NCI-H2171 treated with DMSO at 0.1 percent for 48 hours (cell line): ENCODE results near the gene LILRA5.
"Not testable (repeated sequence)": the region's sequence is repeated elsewhere in the genome, so short reads cannot be mapped to it uniquely, and the experiment has no call there.

Experiments used
- DNase-seq: peaks from one replicate; lab custom pipeline; 2025; lab: John Stamatoyannopoulos, UW

Gene LILRA5

DNA sequence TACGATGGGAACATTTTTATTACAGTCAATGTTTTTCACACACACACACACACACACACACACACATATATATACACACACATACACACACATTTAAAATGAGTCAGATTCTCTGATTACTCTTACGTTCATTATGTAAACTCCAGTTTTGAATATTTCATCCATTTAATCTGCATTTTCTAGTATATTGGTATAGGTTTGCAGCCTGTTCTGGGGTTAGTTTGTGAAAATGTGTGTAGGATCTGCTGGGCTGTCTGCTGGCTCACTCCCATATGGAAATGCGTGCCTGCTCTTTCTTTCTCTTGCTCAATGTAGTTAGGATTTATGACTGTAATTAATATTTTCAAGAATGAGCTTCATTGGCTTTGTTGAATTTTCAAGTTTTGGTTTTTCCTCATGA is 39.1 kb downstream of the LILRA5 start:
- no peak for DNase-seq

DNA sequence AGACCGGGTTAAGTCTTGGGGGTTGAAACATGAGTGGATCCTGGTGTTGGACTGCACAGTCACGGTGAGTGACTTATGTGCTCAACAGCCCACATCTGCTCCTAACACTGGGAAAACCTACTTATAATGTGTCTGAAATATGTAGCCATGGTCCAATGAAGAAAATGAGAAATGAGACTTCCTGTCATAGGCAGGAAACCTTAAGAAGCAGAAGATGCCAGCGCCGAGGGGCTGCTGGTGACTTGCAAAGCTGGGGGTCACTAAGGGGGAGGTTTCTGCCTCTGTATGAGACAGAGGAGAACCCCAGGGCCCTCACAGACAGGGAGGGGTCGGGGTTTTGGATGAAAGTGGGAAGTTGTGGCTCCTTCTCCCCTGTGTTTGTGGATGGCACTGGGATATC is 40.8 kb downstream of the LILRA5 start:
- not testable (repeated sequence) for DNase-seq

DNA sequence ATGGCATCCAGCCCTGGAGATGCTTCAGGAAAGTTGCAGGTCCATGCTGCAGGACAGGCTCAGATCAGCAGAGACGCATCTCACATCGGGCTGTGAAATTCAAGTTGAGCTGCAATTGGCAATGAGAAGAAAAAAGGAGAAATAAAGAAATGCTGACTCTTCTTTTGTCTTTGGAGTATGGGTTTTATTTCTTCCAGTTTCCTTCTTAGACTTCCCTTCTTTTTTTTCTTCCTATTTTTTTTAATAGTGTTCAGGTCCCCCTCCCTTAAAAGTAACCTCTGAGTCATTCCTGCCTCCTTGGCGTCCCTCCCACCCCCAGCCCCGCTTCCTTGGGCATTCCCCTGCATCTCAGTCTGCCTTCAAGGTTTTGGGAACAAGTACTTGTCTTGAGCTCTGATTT is 41.4 kb downstream of the LILRA5 start:
- DNase-seq = not testable (repeated sequence)

DNA sequence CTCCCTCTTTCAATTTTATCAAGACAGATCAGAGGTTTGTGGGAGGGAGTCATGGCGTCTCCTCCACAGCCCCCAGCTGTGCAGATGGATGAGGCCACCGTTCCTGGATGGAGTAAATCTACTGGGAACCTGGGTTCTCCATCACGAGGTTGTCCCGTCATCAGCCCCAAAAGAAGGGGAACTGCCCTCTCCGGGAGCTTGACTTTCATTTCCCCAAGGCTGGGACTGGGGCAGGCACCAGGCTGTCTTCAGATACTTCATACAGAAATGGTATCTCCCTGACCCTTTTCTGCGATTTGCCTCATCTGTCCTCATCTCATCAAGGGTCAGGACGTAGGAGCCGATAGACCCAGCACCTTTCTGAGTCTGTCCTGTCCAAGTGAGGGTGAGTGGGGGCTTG is 41.9 kb downstream of the LILRA5 start:
- DNase-seq = no peak

DNA sequence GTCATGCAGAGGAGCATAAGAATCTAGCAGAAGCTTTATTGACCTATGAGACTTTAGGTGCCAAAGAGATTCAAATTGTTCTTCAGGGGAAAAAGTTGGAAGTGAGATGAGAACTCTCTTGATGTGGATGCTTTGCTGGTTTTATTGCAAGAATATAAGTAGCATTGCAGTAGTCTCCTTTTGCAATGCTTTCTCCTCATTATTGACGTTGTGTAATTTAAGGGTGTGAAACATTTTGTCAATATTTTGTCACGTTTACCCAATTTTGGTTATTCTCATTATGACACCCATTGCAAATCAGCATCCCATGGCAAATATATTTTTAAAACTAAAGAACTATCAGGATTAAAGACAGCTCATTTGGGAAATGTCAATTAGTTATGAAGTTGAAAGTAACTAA is 44.0 kb downstream of the LILRA5 start:
- no peak for DNase-seq

DNA sequence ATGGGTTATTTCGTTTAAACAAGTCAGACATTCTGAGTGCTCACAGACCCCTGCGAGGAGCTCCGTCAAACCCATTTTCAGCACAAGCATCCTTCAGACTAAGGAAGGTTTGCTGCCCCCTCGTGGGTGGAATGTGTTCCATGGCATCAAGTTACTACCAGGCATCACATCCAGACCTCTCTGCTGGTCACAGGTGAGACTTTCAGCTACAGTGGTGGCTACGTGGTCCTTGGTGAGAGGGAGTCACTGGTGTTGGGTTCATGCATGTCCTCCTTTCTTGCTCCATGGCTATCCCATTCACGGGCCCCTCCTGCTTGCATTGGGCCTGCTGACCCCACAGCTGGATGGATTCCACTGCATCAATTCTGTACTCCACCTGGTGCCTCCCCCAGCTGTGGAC is 46.8 kb downstream of the LILRA5 start:
- peak; percentile 40 for DNase-seq

DNA sequence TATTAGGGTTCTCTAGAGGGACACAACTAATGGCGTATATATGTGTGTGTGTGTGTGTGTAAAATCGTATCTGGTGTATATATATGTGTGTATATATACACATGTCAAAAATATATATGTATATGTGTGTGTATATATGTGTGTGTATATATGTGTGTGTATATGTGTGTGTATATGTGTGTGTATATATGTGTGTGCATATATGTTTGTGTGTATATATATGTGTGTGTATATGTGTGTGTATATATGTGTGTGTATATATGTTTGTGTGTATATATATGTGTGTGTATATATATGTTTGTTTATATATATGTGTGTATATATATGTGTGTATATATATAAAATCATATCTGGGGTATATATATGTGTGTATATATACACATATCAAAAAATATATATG is 50.5 kb downstream of the LILRA5 start:
- DNase-seq = no peak

DNA sequence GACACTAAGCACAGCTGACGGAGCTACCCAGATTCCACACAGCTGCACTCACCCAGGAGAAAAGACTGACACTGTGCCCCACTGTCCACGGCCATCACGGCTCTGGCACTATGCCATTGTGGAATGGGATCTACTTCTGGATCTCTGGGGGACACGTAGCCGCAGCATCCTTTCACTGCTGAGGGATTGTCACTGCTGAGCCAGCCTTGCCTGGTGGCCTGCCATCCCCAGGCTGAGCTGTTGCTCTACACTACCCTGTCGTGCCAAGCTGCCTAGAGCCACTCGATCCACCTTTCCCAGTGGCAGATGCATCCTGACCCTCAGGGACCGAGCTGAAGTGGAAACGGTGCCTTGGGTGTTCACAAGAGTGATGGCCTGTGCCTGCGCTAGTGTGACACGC is 50.9 kb downstream of the LILRA5 start:
- no peak for DNase-seq

DNA sequence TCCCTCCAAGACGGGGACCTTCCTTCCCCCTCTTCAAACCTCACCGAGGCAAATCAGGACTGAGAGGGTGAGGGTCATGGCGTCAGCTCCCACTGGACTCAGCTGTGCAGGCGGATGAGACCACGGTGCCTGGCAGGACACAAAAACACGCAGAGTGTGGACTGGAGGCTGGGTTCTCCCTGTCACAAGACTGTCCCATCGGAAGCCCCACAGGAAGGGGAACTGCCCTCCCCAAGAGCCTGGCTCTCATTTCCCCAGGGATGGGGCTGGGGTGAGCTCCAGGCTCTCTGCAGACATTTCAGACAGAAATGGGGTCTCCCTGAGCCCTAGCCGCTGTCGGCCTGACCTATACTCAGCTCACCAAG is 55.9 kb downstream of the LILRA5 start, which contains the start of gene LILRB5:
LILRB5 (minus strand) TSS at position 158 of the 365 bp plus-strand sequence; CDS start at position 78, 80 bp downstream.
- DNase-seq = no peak
